GM12878 (cell line): ENCODE measurements around the gene HOXB1. TPM values are rescaled to one million over a fixed set of nuclear protein-coding genes. Genes with fewer than 3 reads are reported as not detected.

ENCODE experiments used
- ATAC-seq: fragments of 200-7000 bp; cut with Tn5 transposase; 3 replicates; pipeline ENCODE4 v1.9.1; 2020; ENCODE audit warnings: mild to moderate bottlenecking, moderate library complexity
- BruUV-seq: library from RNA; stranded (reverse); fragments of 400-500 nt; replicated peaks from 2 replicates; lab custom pipeline; 2021; lab: Mats Ljungman, UMichigan
- CTCF ChIA-PET: fragments of 300-600 bp; sonication (Branson Sonifier 250); formaldehyde crosslinking; extraction: SDS; loops from one replicate; lab custom pipeline; 2021; ENCODE audit warnings: inconsistent platforms; lab: Yijun Ruan, JAX
- POLR2A ChIA-PET: fragments of 350-600 bp; formaldehyde crosslinking; extraction: SDS; loops from one replicate; lab custom pipeline; 2021; ENCODE audit warnings: inconsistent platforms; lab: Charles Lee
- RAD21 ChIA-PET: fragments of 300-600 bp; sonication (Branson Sonifier 250); formaldehyde crosslinking; loops from one replicate; lab custom pipeline; 2023; ENCODE audit warnings: antibody characterized with exemption; ENCODE audit not compliant: unreplicated experiment; lab: Charles Lee
- SMC1A ChIA-PET: fragments of 300-600 bp; sonication (Branson Sonifier 250); formaldehyde crosslinking; loops from one replicate; lab custom pipeline; 2023; ENCODE audit not compliant: unreplicated experiment, uncharacterized antibody; lab: Charles Lee
- DNase-seq: peaks from one replicate; pipeline ENCODE4 v3.0.0-alpha.2; 2011; ENCODE audit warnings: low read depth, low spot score
- FAIRE-seq: peaks from 3 replicates; lab custom pipeline; 2011; peaks lifted over from hg19 to GRCh38; lab: Jason Lieb, UNC
- H2AFZ ChIP-seq: 2 replicates; pipeline ENCODE4 v1.6.0; 2011; ENCODE audit warnings: low read depth, low read length, control low read depth; ENCODE audit not compliant: control insufficient read depth
- H3K27ac ChIP-seq: 2 replicates; pipeline ENCODE4 v1.5.1; 2011; ENCODE audit warnings: control low read depth; ENCODE audit not compliant: control insufficient read depth, insufficient read depth
- H3K27me3 ChIP-seq, 2 experiments: replicated peaks in 1 of 2; 2 replicates each; pipeline versions ENCODE4 v1.6.0 to v1.6.1; 2011; ENCODE audit warnings: low read length in 1 of 2; ENCODE audit not compliant: control insufficient read depth in 2 of 2, insufficient read depth in 2 of 2
- H3K36me3 ChIP-seq, 2 experiments: 2 replicates each; pipeline ENCODE4 v1.5.1; 2011; ENCODE audit warnings: low read length in 1 of 2; ENCODE audit not compliant: control insufficient read depth in 2 of 2, insufficient read depth in 2 of 2
- H3K4me1 ChIP-seq: 2 replicates; pipeline ENCODE4 v1.6.1; 2011; ENCODE audit warnings: mild to moderate bottlenecking, low read length, moderate library complexity, mixed read lengths; ENCODE audit not compliant: control insufficient read depth, insufficient read depth
- H3K4me2 ChIP-seq: 2 replicates; pipeline ENCODE4 v1.6.0; 2011; ENCODE audit warnings: control low read depth; ENCODE audit not compliant: control insufficient read depth, insufficient read depth
- H3K4me3 ChIP-seq: fragments of 200-600 bp; sonication (generic); 2 replicates; pipeline ENCODE4 v1.5.1; 2016
- H3K79me2 ChIP-seq: 2 replicates; pipeline ENCODE4 v1.6.0; 2011; ENCODE audit warnings: low read length; ENCODE audit not compliant: control insufficient read depth, insufficient read depth
- H3K9ac ChIP-seq: 2 replicates; pipeline ENCODE4 v1.8.0; 2011; ENCODE audit warnings: low read length, control low read depth, mixed read lengths; ENCODE audit not compliant: control insufficient read depth, insufficient read depth
- H3K9me3 ChIP-seq: replicated peaks from 3 replicates; pipeline ENCODE4 v1.5.1; 2011; ENCODE audit warnings: mild to moderate bottlenecking, low read length; ENCODE audit not compliant: control insufficient read depth, insufficient read depth
- H4K20me1 ChIP-seq: 2 replicates; pipeline ENCODE4 v1.6.0; 2011; ENCODE audit not compliant: control insufficient read depth, insufficient read depth
- ATF7 ChIP-seq: fragments of 450-650 bp; IDR thresholded peaks from 2 replicates; pipeline ENCODE4 v1.6.1; 2016; ENCODE audit warnings: low read depth, mild to moderate bottlenecking
- CBX5 ChIP-seq: sonication (generic); IDR thresholded peaks from 2 replicates; pipeline ENCODE4 v1.6.1; 2016; ENCODE audit warnings: low read depth, moderate library complexity, mild to moderate bottlenecking, inconsistent platforms
- CEBPB ChIP-seq, 2 experiments: fragments of 150-350 bp in 1 of 2; IDR thresholded peaks; 2 replicates each; pipeline ENCODE4 v1.6.1; 2012 to 2014; ENCODE audit warnings: low read depth in 2 of 2, low read length in 2 of 2, borderline replicate concordance in 1 of 2, inconsistent platforms in 1 of 2
- CREB1 ChIP-seq: IDR thresholded peaks from 2 replicates; pipeline ENCODE4 v1.6.1; 2012; ENCODE audit warnings: low read depth, mild to moderate bottlenecking, inconsistent platforms
- EZH2 ChIP-seq: IDR thresholded peaks from 2 replicates; pipeline ENCODE4 v1.6.1; 2012; ENCODE audit warnings: low read depth, mild to moderate bottlenecking, control low read depth, inconsistent platforms, low read length, borderline replicate concordance; ENCODE audit not compliant: control insufficient read depth
- IRF3 ChIP-seq: fragments of 450-650 bp; IDR thresholded peaks from 2 replicates; pipeline ENCODE4 v1.6.1; 2014; ENCODE audit warnings: mild to moderate bottlenecking
- MYC ChIP-seq: IDR thresholded peaks from 2 replicates; pipeline ENCODE4 v1.6.1; 2011; ENCODE audit warnings: mild to moderate bottlenecking, low read length, moderate library complexity, inconsistent platforms; ENCODE audit not compliant: insufficient read depth, insufficient replicate concordance, insufficient read length, severe bottlenecking
- NR2C2 ChIP-seq: IDR thresholded peaks from 2 replicates; pipeline ENCODE4 v1.6.1; 2011; ENCODE audit warnings: borderline replicate concordance, low read depth; ENCODE audit not compliant: control insufficient read depth, insufficient read length
- RFX5 ChIP-seq: IDR thresholded peaks from 2 replicates; pipeline ENCODE4 v1.6.1; 2011; ENCODE audit warnings: low read depth, low read length, improper control_type of control experiment
- SMARCA5 ChIP-seq: fragments of 450-650 bp; IDR thresholded peaks from 2 replicates; pipeline ENCODE4 v1.6.1; 2017; ENCODE audit warnings: mild to moderate bottlenecking
- SREBF1 ChIP-seq: IDR thresholded peaks from 2 replicates; pipeline ENCODE4 v1.6.1; 2012; ENCODE audit warnings: mild to moderate bottlenecking, low read length
- ZBTB11 ChIP-seq: fragments of 450-650 bp; formaldehyde crosslinking; IDR thresholded peaks from 2 replicates; pipeline ENCODE4 v1.5.0; 2022; ENCODE audit warnings: mild to moderate bottlenecking, missing genetic modification characterization
- ZZZ3 ChIP-seq: IDR thresholded peaks from 2 replicates; pipeline ENCODE4 v1.6.1; 2011; ENCODE audit warnings: low read depth; ENCODE audit not compliant: control insufficient read depth, insufficient read length
- WGBS: methylation state at CpG from one replicate; pipeline ENCODE4 v1.1.6; 2016; ENCODE audit warnings: low lambda C conversion rate; ENCODE audit not compliant: insufficient replicate concordance, insufficient coverage; ENCODE audit errors: missing lambda C conversion rate; 5-methylcytosine and 5-hydroxymethylcytosine counted together
- in situ Hi-C: fragments of 300-500 bp; cut with MboI; formaldehyde crosslinking; loops from 9 replicates; pipeline ENCODE4 v1.14.3; 2018; ENCODE audit warnings: mixed read lengths
- intact Hi-C: fragments of 100-400 bp; cut with micrococcal nuclease; formaldehyde crosslinking; loops from one replicate; pipeline ENCODE4 v1.14.2; 2022; ENCODE audit not compliant: unreplicated experiment
- polyA plus RNA-seq, 11 experiments: library from polyadenylated mRNA; depleted of rRNA in 4 of 11; unstranded in 6 of 11; stranded (reverse) in 5 of 11; fragments of >200 nt; fragmentation: Nextera tagmentation in 4 of 11; fragmentation: Illumina TruSeq in 1 of 11; extraction: Ambion mirVana in 4 of 11; extraction: Trizol in 1 of 11; gene quantifications; 1 replicate in 1 of 11; 2 replicates in 10 of 11; pipeline versions ENCODE4 v1.2.1 to v1.2.3, GENCODE V29; 2011 to 2016; ENCODE audit warnings: inconsistent platforms in 2 of 11, missing spikeins in 2 of 11, low read depth in 1 of 11
- total RNA-seq, 4 experiments: library from RNA; depleted of rRNA in 3 of 4; stranded (reverse); fragments of >200 nt in 3 of 4; fragmentation: Illumina TruSeq in 1 of 4; extraction: Trizol in 1 of 4; gene quantifications; 2 replicates each; pipeline versions ENCODE4 v1.2.1 to v1.2.3, GENCODE V29; 2013 to 2021
- TF ChIP-seq, protein P1 (sequence below): fragments of 450-650 bp; IDR thresholded peaks from 2 replicates; pipeline ENCODE4 v1.6.1; 2016; ENCODE audit warnings: mild to moderate bottlenecking

The HOXB1 gene
- total and polyA plus RNA-seq, 10 of the 15 experiments (the other 5 are each of a cell fraction or from before 2014, with no cell fraction given): not detected

DNA sequence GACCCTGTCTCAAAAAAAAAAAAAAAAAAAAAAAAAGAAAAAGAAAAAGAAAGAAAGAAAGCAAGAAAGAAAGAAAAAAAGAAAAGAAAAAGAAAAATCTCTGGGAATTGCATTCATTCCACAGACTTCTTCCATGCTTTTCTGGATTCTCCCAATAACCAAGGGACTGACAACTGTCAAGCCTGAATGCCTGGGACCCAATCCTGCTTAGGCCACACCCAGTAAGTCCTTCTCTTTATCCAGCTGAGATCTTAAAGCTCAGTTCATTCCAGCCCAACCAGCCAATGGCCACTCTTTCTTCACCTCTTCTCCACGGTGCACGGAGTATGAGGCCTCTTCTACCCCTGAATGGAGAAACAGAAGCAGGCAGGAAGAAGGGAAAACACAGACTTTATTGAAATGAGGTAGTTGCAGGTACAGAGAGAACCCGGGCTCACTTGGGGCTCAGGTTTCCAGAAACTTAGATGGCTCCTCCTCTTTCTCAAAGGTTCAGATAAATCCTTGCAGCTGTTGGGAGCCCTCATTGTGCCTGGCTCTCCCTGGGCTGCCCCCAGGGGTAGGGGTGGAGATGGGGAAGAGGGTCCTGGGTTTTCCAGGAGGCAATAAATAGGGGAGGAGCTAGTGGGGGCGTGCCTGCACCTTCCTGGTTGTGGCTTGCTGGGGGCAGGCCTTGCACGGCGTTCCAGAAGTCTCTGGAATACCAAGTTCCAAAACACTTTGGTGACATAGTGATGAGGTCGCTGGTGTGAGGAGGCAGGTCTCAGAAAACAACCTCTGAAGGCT is 2.5 kb downstream of the HOXB1 start:
- Histone ChIP-seq H4K20me1 (no peaks in the 10 kb centered on the region), H3K4me1 (no peaks in the 10 kb centered on the region), H3K4me2 (no peak overlapping the region), H3K4me3 (no peak overlapping the region), H3K36me3 (no peaks in the 10 kb centered on the region), H3K27me3 (0 out of 4 replicates have a peak, but pooled peaks cover 0 to 3% of the 10 kb centered on the region in 2 experiments), H3K9me3 (no peaks in the 10 kb centered on the region), H3K9ac (no peak overlapping the region), H3K79me2 (no peaks in the 10 kb centered on the region), H3K27ac (no peak overlapping the region), H2AFZ (no peak overlapping the region)
- in situ Hi-C loops: no loop called here
- WGBS: 47% methylated on average over 7 of the region's 7 CpGs
- no peak; the same call in 1 of the 3 replicates for ATAC-seq
- ChIA-PET CTCF (no interaction called here), RAD21 (no interaction called here), POLR2A (interaction anchor here (0.6 to 1.5 kb wide), 2 partner anchors 13 to 31 kb away, joined by 3 to 5 read pairs; no protein-coding TSS in a partner anchor), SMC1A (interaction anchor here (1.1 kb wide), 1 partner anchor 90 kb away, joined by 3 read pairs; no protein-coding TSS in a partner anchor)
- DNase-seq: no peak
- intact Hi-C loops: no loop called here
- no TSS peak for BruUV-seq
- no peak for FAIRE-seq
- TF ChIP-seq ZBTB11 (CRISPR knock-in tag): no peak
- TF ChIP-seq IRF3: no peak
- TF ChIP-seq MYC: no peak
- no peak for TF ChIP-seq CREB1
- no peak for TF ChIP-seq CBX5
- TF ChIP-seq EZH2: no peak
- TF ChIP-seq RFX5: no peak
- TF ChIP-seq NR2C2: no peak
- no peak for TF ChIP-seq SMARCA5
- TF ChIP-seq, protein P1, sequence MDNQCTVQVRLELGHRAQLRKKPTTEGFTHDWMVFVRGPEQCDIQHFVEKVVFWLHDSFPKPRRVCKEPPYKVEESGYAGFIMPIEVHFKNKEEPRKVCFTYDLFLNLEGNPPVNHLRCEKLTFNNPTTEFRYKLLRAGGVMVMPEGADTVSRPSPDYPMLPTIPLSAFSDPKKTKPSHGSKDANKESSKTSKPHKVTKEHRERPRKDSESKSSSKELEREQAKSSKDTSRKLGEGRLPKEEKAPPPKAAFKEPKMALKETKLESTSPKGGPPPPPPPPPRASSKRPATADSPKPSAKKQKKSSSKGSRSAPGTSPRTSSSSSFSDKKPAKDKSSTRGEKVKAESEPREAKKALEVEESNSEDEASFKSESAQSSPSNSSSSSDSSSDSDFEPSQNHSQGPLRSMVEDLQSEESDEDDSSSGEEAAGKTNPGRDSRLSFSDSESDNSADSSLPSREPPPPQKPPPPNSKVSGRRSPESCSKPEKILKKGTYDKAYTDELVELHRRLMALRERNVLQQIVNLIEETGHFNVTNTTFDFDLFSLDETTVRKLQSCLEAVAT: no peak
- TF ChIP-seq ZZZ3: no peak
- TF ChIP-seq ATF7: no peak
- TF ChIP-seq SREBF1: no peak
- TF ChIP-seq CEBPB (IDR thresholded peaks at IDR 0.05; ENCODE audit: borderline replicate concordance in 1 of 2, low read depth in 2 of 2, low read length in 2 of 2): no peak
